ENCODE measurements around the gene PRSS53.
"Not testable (repeated sequence)": the region's sequence is repeated elsewhere in the genome, so short reads cannot be mapped to it uniquely, and the experiment has no call there.

PRSS53 gene

DNA sequence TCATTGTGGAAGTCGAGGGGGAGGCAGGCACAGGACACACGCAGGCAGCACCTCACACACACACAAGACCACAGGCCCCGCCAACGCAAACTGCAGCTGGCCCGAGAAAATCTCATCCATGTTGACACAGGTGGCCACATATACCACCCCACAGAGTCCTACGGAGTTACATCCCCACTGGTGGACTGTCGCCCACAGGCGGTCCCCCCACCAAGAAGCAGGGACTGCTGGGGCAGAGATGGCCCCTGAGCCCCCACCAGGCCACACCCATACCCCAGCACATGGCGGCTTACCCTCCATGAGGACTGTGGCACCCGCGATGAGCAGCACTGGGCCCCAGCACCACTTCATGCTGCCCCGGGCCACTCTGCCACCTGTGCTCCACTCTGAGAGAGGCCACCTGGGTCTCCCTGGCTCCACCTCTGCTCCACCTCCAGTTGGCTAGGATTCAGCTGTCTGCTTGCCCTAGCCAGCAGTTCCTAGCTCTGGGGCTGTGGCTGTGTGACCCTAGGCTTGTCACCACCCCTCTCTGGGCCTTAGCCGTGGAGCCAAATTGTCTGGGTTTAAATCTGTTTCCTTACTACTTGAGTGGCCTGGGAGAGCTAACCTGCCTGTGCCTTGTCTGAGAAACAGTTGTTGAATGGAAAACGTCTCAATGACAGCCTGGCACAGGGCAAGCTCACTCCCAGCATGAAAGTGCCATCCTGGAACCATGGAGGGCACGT is at the start of gene PRSS53:
TSS of gene PRSS53 (minus strand) at position 485 of the 725 bp plus-strand sequence. CDS start at position 351, 134 bp downstream.
- H3K27ac ChIP-seq, result no peak within 1 kb of the TSS
- DNase-seq (ENCODE audit: low spot score), result no peak
- TF ChIP-seq, protein P1, sequence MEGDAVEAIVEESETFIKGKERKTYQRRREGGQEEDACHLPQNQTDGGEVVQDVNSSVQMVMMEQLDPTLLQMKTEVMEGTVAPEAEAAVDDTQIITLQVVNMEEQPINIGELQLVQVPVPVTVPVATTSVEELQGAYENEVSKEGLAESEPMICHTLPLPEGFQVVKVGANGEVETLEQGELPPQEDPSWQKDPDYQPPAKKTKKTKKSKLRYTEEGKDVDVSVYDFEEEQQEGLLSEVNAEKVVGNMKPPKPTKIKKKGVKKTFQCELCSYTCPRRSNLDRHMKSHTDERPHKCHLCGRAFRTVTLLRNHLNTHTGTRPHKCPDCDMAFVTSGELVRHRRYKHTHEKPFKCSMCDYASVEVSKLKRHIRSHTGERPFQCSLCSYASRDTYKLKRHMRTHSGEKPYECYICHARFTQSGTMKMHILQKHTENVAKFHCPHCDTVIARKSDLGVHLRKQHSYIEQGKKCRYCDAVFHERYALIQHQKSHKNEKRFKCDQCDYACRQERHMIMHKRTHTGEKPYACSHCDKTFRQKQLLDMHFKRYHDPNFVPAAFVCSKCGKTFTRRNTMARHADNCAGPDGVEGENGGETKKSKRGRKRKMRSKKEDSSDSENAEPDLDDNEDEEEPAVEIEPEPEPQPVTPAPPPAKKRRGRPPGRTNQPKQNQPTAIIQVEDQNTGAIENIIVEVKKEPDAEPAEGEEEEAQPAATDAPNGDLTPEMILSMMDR (IDR thresholded peaks at IDR 0.05), result no peak
- H3K4me3 ChIP-seq, result no peak within 1 kb of the TSS

DNA sequence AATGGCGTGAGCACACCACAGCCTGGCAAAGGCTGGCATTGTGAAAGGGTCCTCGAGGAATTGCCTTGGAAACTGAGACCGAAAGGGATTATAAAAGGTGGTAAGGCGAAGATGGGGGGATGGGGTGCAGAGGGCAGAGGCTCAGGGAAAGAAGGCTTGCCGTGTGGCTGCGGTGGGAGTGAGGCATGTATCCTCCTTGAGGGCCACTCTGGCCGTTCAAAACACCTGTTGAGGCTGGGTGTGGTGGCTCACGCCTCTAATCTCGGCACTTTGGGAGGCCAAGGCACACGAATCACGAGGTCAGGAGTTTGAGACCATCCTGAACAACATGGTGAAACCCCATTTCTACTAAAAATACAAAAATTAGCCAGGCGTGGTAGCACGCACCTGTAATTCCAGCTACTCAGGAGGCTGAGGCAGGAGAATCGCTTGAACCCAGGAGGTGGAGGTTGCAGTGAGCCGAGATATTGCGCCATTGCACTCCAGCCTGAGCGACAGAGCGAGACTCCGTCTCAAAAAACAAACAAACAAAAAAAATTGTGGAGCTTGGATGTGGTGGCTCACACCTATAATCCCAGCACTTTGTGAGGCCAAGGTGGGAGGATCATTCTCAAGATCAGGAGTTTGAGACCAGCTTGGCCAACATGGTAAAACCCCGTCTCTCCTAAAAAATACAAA is 48.2 kb upstream of the PRSS53 start:
- DNase-seq (ENCODE audit: low spot score); H3K4me3 ChIP-seq; H3K27ac ChIP-seq: not testable (repeated sequence)

GRCh38 chr16:31136287-31136662 is 47.5 kb upstream of the PRSS53 start:
- H3K4me3 ChIP-seq, result no peak overlapping the region
- H3K27ac ChIP-seq, result no peak overlapping the region

GRCh38 chr16:31135535-31136286 is 47.0 kb upstream of the PRSS53 start, which contains the start of gene PRSS8:
Gene PRSS8 (minus strand): TSS chr16:31135727. CDS start chr16:31135498, 229 bp downstream.
- peak; percentile 68 for DNase-seq (ENCODE audit: low spot score)
- TF ChIP-seq, protein P1 (IDR thresholded peaks at IDR 0.05), result no peak
- Histone ChIP-seq H3K27ac (no peak within 1 kb of the TSS), H3K4me3 (no peak within 1 kb of the TSS)

More at GRCh38 chr16:31136287-31136662, 47.5 kb upstream of the PRSS53 start:
- DNase-seq (ENCODE audit: low spot score), result no peak
- TF ChIP-seq, protein P1 (IDR thresholded peaks at IDR 0.05), result no peak

DNA sequence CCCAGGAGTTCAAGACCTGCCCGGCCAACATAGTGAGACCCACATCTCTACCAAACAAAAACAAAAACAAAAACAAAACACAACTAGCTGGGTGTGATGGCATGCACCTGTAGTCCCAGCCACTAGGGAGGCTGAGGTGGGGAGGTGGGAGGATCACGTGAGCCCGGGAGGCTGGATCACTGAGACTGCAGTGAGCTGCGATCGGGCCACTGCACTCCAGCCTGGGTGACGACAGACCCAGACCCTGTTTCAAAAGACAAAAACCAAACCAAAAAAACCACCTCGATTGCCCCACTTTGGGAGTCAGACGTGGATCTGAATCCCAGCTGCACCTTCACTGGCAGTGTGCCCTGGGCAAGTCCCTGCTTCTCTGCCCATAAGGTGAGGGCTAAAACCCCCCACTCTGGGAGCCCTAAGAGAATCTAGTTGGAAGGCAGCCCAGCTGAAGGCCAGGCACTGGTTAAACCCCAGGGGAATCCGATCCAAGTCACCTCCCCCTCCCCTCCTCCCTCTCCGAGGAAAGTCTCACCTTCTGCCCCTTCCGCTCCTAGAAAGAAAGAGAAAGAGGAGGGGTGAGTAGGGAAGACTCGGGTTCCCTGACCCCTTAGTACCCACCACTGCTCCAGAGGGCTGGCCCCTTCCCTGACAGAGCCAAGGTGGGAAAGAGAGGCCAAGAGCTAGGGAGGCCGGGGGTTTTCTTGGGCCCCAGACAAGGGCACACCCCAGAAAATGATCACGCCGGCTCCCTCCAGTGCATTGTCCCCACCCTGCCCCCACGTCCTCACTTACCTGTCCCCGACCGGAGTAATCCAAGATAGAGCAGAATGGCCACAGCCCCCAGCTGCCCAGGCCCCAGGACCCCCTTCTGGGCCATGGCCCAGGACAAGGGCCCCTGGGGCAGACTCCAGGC is 46.1 kb upstream of the PRSS53 start:
- Histone ChIP-seq H3K27ac (no peak overlapping the region), H3K4me3 (no peak overlapping the region)
- TF ChIP-seq, protein P1 (IDR thresholded peaks at IDR 0.05), result no peak
- DNase-seq (ENCODE audit: low spot score), result no peak

DNA sequence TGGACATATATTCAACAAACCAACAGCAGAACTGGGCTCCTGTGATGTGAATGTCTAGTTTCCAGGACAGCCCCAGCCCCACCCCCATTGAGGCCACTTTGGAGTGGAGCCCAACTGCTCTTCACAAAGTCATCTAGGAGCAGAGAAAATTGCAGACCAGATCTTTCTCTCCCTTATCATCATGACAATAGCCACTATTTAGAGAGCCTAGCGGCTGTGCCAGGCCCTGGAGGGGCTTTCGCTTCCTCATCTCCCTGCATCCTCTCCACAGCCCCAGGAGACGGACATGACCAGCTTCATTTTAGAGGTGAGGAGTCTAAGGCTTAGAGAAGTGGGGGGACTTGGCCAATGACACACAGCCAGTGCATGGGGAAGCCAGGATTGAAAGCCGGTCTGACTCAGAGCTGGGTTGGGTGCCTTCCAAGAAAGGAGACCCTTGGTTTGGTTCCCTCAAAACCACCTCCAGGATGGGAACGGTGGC is 45.4 kb upstream of the PRSS53 start:
- TF ChIP-seq, protein P1 (IDR thresholded peaks at IDR 0.05), result no peak
- Histone ChIP-seq H3K27ac (no peak overlapping the region), H3K4me3 (no peak overlapping the region)
- no peak for DNase-seq (ENCODE audit: low spot score)
